Uterus (tissue), 2 donors: Measurements from ENCODE around the gene AK2.

Experiments used
- POLR2A ChIP-seq, 2 donors: fragments of 450-650 bp; IDR thresholded peaks; one replicate each; pipeline ENCODE4 v1.6.1; 2016; ENCODE audit warnings: antibody characterized with exemption in 2 of 2, mild to moderate bottlenecking in 1 of 2, moderate library complexity in 1 of 2
- TF ChIP-seq, protein P1 (sequence below), 4 experiments: fragments of 200-600 bp in 2 of 4; fragments of 450-650 bp in 2 of 4; sonication (generic) in 2 of 4; IDR thresholded peaks; one replicate each; pipeline ENCODE4 v1.5.1; 2016 to 2019; ENCODE audit warnings: antibody characterized with exemption in 4 of 4, mild to moderate bottlenecking in 2 of 4, moderate library complexity in 1 of 4

DNA sequence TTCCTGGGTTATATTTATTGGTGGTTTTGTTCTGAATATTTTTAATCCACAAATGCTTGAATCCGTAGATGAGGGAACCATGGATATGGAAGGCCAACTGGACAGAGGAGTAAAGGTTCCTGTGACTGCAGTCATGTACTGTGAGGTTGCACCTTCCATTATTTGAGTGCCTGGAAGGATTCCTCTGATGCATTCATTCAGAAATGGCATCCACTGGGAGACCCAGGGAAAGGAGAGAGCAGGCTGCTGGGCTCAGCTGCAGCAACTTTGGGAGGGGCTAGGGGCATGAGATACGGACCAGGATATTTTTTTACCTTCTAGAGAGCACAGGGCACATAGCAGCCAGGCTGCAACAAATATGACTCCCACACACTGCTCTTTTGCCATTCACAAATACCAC lies 19.5 kb downstream of the AK2 start:
- TF ChIP-seq, protein P1, sequence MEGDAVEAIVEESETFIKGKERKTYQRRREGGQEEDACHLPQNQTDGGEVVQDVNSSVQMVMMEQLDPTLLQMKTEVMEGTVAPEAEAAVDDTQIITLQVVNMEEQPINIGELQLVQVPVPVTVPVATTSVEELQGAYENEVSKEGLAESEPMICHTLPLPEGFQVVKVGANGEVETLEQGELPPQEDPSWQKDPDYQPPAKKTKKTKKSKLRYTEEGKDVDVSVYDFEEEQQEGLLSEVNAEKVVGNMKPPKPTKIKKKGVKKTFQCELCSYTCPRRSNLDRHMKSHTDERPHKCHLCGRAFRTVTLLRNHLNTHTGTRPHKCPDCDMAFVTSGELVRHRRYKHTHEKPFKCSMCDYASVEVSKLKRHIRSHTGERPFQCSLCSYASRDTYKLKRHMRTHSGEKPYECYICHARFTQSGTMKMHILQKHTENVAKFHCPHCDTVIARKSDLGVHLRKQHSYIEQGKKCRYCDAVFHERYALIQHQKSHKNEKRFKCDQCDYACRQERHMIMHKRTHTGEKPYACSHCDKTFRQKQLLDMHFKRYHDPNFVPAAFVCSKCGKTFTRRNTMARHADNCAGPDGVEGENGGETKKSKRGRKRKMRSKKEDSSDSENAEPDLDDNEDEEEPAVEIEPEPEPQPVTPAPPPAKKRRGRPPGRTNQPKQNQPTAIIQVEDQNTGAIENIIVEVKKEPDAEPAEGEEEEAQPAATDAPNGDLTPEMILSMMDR (IDR thresholded peaks at IDR 0.05), result no peak
- TF ChIP-seq POLR2A (IDR thresholded peaks at IDR 0.05), result no peak
